GM19467 (cell line): ENCODE results near the gene SPON2.
A peak's percentile ranks its signal among the peaks of the same experiment; 100 is the strongest.

Experiments
- ATAC-seq: cut with Tn5 transposase; IDR thresholded peaks from one replicate; pipeline ENCODE4 v1.9.1; 2021; ENCODE audit warnings: mild to moderate bottlenecking, moderate library complexity; ENCODE audit not compliant: unreplicated experiment

The SPON2 gene

GRCh38 chr4:1208970-1209704 lies 36.8 kb upstream of the SPON2 start:
- ATAC-seq = no peak

GRCh38 chr4:1208266-1208961 lies 36.0 kb upstream of the SPON2 start:
- no peak for ATAC-seq

GRCh38 chr4:1207603-1208265 lies 35.4 kb upstream of the SPON2 start:
- no peak for ATAC-seq

GRCh38 chr4:1207157-1207470 lies 34.7 kb upstream of the SPON2 start:
- ATAC-seq = no peak

- no peak for ATAC-seq
Measured at GRCh38 chr4:1206299-1207156, 34.1 kb upstream of the SPON2 start.

GRCh38 chr4:1205586-1206298 lies 33.4 kb upstream of the SPON2 start:
- ATAC-seq = no peak

- no peak for ATAC-seq
Measured at GRCh38 chr4:1204828-1205585, 32.6 kb upstream of the SPON2 start.

- ATAC-seq = no peak
Measured at GRCh38 chr4:1204286-1204827, 32.0 kb upstream of the SPON2 start.

- no peak for ATAC-seq
Measured at GRCh38 chr4:1203026-1203616, 30.7 kb upstream of the SPON2 start.

GRCh38 chr4:1202526-1203011 lies 30.2 kb upstream of the SPON2 start:
- no peak for ATAC-seq

GRCh38 chr4:1201851-1202525 lies 29.6 kb upstream of the SPON2 start:
- peak; percentile 31 for ATAC-seq

GRCh38 chr4:1200425-1201035 lies 28.1 kb upstream of the SPON2 start:
- ATAC-seq = peak; percentile 7

- ATAC-seq = no peak
Measured at GRCh38 chr4:1199556-1200331, 27.4 kb upstream of the SPON2 start.

- ATAC-seq = no peak
Measured at GRCh38 chr4:1198098-1198844, 25.9 kb upstream of the SPON2 start.

GRCh38 chr4:1196421-1197183 lies 24.2 kb upstream of the SPON2 start:
- ATAC-seq = no peak

GRCh38 chr4:1195891-1196401 lies 23.6 kb upstream of the SPON2 start:
- no peak for ATAC-seq
